Bronchial epithelial cell (primary cell): ENCODE results near the gene SLC38A9. TPM values are rescaled to one million over a fixed set of nuclear protein-coding genes. Genes with fewer than 3 reads are reported as not detected.

Experiments used
- DNase-seq: peaks from one replicate; pipeline ENCODE4 v3.0.0-alpha.2; 2010; ENCODE audit warnings: low read depth
- FAIRE-seq: peaks from 2 replicates; lab custom pipeline; 2011; peaks lifted over from hg19 to GRCh38; lab: Jason Lieb, UNC
- H3K27me3 ChIP-seq: 2 replicates; pipeline ENCODE4 v1.5.1; 2011; ENCODE audit warnings: low read length; ENCODE audit not compliant: control insufficient read depth, insufficient read depth
- H3K36me3 ChIP-seq: 2 replicates; pipeline ENCODE4 v1.5.1; 2011; ENCODE audit warnings: low read length; ENCODE audit not compliant: control insufficient read depth, insufficient read depth
- H3K4me3 ChIP-seq: 2 replicates; pipeline ENCODE4 v1.5.1; 2011; ENCODE audit warnings: mild to moderate bottlenecking, low read depth, low read length, control low read depth
- total RNA-seq: library from RNA; depleted of rRNA; stranded (reverse); fragments of >200 nt; gene quantifications from 2 replicates; pipeline ENCODE4 v1.2.1, GENCODE V29; 2014
- TF ChIP-seq, protein P1 (sequence below): IDR thresholded peaks from 2 replicates; pipeline ENCODE4 v1.5.1; 2011; ENCODE audit warnings: mild to moderate bottlenecking, moderate library complexity, low read length, control low read depth, inconsistent platforms; ENCODE audit not compliant: insufficient read depth, severe bottlenecking

Gene SLC38A9
- total RNA-seq, 1 donor from 2014 or later = 32.4 TPM

DNA sequence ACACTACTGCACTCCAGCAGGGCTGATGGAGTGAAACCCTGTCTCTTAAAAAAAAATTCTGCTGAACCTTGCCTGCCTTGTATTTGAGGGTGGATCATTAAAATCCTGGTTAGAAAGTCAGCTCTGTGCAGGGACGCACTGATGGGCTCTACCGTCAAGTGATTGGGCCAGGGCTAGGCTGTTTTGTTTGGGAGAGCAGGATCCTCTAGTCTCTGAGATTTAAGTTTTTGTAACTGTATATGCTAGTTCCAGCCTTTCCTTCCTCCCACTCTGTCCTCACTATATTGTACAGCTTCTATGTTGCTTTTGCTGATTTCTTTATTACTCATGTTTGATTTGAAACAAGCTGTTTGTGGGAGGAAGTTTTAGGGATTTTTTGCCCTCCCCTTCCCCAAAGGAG lies 37.3 kb upstream of the SLC38A9 start:
- Histone ChIP-seq H3K27me3 (no peaks in the 10 kb centered on the region), H3K4me3 (no peak overlapping the region), H3K36me3 (no peaks in the 10 kb centered on the region)
- no peak for FAIRE-seq
- TF ChIP-seq, protein P1, sequence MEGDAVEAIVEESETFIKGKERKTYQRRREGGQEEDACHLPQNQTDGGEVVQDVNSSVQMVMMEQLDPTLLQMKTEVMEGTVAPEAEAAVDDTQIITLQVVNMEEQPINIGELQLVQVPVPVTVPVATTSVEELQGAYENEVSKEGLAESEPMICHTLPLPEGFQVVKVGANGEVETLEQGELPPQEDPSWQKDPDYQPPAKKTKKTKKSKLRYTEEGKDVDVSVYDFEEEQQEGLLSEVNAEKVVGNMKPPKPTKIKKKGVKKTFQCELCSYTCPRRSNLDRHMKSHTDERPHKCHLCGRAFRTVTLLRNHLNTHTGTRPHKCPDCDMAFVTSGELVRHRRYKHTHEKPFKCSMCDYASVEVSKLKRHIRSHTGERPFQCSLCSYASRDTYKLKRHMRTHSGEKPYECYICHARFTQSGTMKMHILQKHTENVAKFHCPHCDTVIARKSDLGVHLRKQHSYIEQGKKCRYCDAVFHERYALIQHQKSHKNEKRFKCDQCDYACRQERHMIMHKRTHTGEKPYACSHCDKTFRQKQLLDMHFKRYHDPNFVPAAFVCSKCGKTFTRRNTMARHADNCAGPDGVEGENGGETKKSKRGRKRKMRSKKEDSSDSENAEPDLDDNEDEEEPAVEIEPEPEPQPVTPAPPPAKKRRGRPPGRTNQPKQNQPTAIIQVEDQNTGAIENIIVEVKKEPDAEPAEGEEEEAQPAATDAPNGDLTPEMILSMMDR = no peak
- no peak for DNase-seq

DNA sequence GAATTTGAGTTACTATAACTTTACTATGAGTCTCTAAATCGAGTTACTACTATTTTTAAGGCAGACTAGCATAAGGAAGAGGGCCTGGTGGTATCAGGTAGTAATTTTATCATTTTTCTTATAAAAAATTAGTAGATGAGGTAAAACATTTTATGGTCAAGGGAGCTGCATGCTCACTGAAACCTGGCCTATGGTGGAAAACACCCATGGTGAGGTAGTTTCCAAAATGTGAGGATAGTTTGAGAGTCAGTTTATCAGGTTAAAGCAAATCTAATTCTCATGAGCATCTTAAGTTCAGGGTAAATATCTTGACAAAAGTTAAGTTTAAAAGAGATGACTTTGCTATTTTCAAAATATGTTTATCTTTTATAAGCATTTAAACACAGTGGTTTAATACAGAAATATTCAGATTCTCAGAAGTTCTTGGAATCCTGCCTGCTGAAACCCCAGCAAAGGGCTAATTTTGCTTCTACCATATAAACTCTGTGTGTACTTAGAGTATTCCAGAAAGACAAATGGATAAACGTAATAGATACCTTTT lies 35.7 kb upstream of the SLC38A9 start:
- TF ChIP-seq, protein P1 = no peak
- no peak overlapping the region for H3K4me3 ChIP-seq
- DNase-seq (no peak), FAIRE-seq (no peak)
- H3K36me3 ChIP-seq = no peaks in the 10 kb centered on the region
- H3K27me3 ChIP-seq = no peaks in the 10 kb centered on the region

DNA sequence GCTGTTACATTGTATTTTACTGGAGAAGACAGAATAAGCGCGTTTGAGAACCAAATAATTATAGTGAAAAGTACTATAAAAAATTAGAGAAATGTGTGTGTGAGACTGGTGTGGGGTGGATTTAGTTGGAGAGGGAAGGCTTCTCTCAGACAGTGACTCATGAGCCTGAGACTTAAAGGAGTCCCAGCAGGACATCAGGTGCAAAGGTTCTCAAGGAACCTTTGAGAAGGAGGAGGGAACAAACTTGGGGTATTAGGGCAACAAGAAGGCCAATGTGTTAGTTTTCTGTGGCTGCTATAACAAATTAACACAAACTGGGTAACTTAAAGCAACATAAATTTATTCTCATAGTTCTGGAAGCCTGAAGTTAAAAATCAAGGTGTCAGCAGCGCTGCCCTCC lies 30.7 kb upstream of the SLC38A9 start:
- no peak for FAIRE-seq
- peak; percentile 5 for DNase-seq
- Histone ChIP-seq H3K36me3 (no peaks in the 10 kb centered on the region), H3K27me3 (no peaks in the 10 kb centered on the region), H3K4me3 (no peak overlapping the region)
- TF ChIP-seq, protein P1 = no peak

DNA sequence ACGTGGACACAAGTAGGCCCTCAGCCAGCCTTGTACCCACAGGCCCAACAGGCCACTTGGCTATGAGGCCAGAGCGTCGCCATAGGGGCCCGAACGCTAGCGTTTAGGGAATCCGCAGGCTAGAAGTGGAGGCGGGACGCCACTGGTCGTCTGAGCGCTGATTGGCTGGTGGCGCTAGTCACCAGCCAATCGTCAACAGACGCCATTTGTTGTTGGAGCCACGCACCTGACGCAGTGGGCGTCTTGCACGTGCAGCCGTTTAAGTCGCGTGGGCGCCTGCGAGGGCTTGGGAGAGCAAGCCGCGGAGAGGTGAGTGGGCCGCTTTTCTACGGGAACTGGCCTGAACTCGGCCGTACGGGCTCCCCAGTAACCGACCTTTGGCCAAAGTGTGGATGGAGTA lies 25.7 kb upstream of the SLC38A9 start, which contains the start of gene DDX4:
TSS of gene DDX4 (plus strand) at position 269 of the 400 bp plus-strand sequence. CDS start 903 bp downstream, outside the sequence.
- TF ChIP-seq, protein P1 = no peak
- FAIRE-seq = no peak
- no peak for DNase-seq
- Histone ChIP-seq H3K36me3 (no peaks in the 10 kb centered on the region), H3K4me3 (no peak within 1 kb of the TSS), H3K27me3 (no peaks in the 10 kb centered on the region)

DNA sequence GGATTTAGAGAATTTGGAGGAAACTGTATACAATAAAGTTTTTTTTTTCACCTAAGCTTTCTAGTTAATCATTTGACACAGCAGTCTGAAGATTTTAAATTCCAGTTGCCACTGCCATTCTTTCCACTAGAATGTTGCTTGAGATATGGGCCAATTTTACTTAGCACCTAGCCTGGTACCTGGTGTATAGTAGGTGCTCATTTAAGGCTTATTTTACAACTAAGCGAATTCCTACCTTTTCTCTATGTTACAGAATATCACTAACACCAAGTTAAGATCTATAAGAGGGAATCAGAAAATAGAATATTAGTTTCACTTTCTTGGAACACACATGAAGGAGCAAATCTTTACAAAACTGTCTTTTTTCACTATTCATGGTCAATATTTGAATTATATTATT lies 22.5 kb upstream of the SLC38A9 start:
- H3K36me3 ChIP-seq = no peaks in the 10 kb centered on the region
- TF ChIP-seq, protein P1 = no peak
- FAIRE-seq (no peak), DNase-seq (no peak)
- H3K27me3 ChIP-seq = no peaks in the 10 kb centered on the region
- H3K4me3 ChIP-seq = no peak overlapping the region

DNA sequence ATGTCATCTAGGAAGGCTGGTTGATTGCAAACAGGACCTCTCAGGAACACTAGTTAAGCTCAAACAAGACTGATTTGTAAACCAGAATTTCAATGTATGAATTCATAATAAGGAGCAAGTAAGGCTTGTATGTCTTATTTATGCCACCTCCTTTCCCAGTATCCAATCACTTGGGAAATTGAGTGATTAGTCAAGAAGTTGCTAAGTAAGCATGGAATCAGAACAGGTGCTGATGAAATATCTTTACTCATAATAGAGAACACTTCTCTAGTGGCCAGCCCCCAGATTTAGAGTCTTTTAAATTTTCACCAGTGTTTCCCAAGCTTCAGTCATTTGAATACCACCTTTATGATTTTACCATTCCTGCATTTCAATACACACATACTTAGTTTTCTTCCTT lies 20.5 kb upstream of the SLC38A9 start:
- FAIRE-seq (no peak), DNase-seq (peak; percentile 22)
- TF ChIP-seq, protein P1 = no peak
- no peaks in the 10 kb centered on the region for H3K36me3 ChIP-seq
- no peaks in the 10 kb centered on the region for H3K27me3 ChIP-seq
- no peak overlapping the region for H3K4me3 ChIP-seq
